Neural cell (in vitro differentiated cells): Measurements from ENCODE around the gene COL16A1.

Experiments
- CTCF ChIP-seq: fragments of 450-650 bp; IDR thresholded peaks from 2 replicates; pipeline ENCODE4 v1.5.1; 2014; ENCODE audit warnings: antibody characterized with exemption, mild to moderate bottlenecking, moderate library complexity; ENCODE audit not compliant: poor library complexity, severe bottlenecking
- EZH2 ChIP-seq: fragments of 200-600, 300-800 bp; shearing (Covaris generic), sonication (generic); IDR thresholded peaks from 2 replicates; pipeline ENCODE4 v1.6.1; 2014; ENCODE audit warnings: antibody characterized with exemption, low read length, borderline replicate concordance, mild to moderate bottlenecking; ENCODE audit not compliant: insufficient read depth, poor library complexity, severe bottlenecking
- MXI1 ChIP-seq: fragments of 450-650 bp; conservative IDR thresholded peaks from 2 replicates; pipeline ENCODE4 v1.6.1; 2014; ENCODE audit warnings: antibody characterized with exemption, mild to moderate bottlenecking; ENCODE audit not compliant: poor library complexity, severe bottlenecking
- POLR2AphosphoS5 ChIP-seq: IDR thresholded peaks from 2 replicates; pipeline ENCODE4 v1.6.1; 2012
- RAD21 ChIP-seq: fragments of 450-650 bp; conservative IDR thresholded peaks from 2 replicates; pipeline ENCODE4 v1.6.1; 2014; ENCODE audit warnings: antibody characterized with exemption, mild to moderate bottlenecking, moderate library complexity
- REST ChIP-seq: IDR thresholded peaks from 2 replicates; pipeline ENCODE4 v1.6.1; 2012; ENCODE audit warnings: borderline replicate concordance
- SMC3 ChIP-seq: fragments of 450-650 bp; conservative IDR thresholded peaks from 2 replicates; pipeline ENCODE4 v1.6.1; 2014; ENCODE audit warnings: antibody characterized with exemption, mild to moderate bottlenecking, moderate library complexity; ENCODE audit not compliant: poor library complexity

- TF ChIP-seq CTCF (no peak), SMC3 (no peak), REST (no peak), EZH2 (no peak), MXI1 (no peak), POLR2AphosphoS5 (no peak), RAD21 (no peak)
Observed at GRCh38 chr1:31750858-31751510, 47.2 kb upstream of the COL16A1 start.
